HG03097 (cell line): Measurements from ENCODE around the gene EPB41L5.

ENCODE experiments used
- ATAC-seq: cut with Tn5 transposase; IDR thresholded peaks from one replicate; pipeline ENCODE4 v1.9.1; 2021; ENCODE audit not compliant: unreplicated experiment, low FRiP score

EPB41L5 gene

GRCh38 chr2:120223034-120223912 lies 210.4 kb downstream of the EPB41L5 start, which contains the start of gene TMEM185B:
TMEM185B (minus strand) TSS chr2:120223400; CDS start chr2:120222976, 424 bp downstream.
- peak; percentile 79 for ATAC-seq

- ATAC-seq, result no peak
These were observed 211.4 kb downstream of the EPB41L5 start for GRCh38 chr2:120224256-120224655.

DNA sequence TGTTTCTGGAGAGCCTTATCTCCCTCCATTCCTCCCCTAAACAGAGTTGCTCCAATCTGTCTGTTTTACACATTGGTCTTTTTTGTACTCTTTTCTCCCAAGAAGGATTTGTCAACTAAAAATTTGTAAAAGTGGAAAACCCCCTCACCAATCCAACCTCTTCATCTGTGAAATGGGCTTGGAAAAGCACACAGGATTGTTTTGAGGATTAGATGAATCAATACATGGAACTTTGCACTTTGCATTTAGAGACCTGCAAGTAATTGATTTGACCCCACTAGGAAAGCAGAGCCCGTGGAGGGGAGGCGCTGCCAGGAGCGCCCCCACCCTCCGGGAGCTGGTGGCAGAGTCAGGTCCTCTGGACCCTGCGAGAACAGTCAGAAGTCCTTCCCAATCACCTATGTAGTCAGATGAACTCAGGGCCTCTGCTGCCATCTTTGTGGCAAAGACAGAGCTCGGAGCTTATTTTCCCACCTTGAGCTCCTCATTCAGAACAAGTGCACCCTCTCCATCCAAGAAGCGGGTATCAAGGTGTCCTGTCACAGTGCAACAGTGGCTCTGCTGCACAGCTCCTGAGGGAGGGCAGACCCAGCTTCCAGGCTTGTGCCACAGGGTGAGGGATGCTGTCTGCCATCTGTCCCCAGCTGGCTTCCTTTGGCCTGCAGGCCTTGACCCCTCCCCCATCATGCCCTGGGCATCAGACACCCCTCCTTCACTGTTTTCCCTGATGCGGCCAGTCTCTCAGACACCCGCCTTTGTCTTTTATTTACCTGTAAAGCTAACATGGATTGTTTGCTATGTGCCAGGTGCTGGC lies 212.1 kb downstream of the EPB41L5 start:
- ATAC-seq, result no peak

GRCh38 chr2:120225549-120226065 lies 212.7 kb downstream of the EPB41L5 start:
- no peak for ATAC-seq

DNA sequence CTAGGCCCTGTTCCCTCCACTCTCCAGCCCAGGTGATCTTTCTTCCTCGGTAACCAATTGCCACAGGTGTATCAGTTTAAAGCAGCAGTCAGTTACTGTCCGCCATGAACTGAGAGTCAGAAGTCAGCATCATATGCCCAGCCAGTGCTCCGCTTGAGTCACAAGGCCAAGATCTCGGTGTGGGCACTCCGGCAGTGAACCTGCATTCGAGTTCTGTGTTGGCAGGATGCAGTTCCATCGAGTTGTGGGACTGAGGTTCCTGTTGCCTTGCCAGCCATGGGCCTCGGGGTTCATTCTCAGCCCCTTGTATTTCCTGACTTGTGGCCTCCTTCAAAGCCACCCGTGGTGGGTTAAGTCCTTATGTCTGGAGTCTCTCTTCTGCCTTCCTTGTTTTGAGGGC lies 213.4 kb downstream of the EPB41L5 start:
- ATAC-seq, result no peak

- no peak for ATAC-seq
These were observed 214.5 kb downstream of the EPB41L5 start for GRCh38 chr2:120227111-120227991.

DNA sequence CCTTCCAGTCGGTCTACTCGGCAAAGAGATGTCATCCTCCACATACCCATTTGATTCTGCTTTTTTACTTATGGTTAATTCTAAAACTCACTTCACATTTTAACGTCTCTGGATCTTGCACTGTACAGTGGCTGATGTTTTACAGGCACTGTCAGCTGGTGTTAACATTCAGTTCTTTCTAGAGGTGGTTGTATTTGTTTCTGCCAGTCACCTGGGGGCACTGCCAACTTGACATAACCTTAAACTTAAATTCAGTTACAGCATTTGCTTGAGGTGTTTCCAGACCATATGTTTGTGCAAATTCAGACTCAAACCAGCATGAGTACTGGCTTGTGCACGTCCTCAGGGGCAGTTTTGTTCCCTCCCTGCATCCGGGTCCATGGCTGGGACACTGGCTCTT lies 215.6 kb downstream of the EPB41L5 start:
- ATAC-seq, result no peak
